ENCODE data around the gene TMEM232.

DNA sequence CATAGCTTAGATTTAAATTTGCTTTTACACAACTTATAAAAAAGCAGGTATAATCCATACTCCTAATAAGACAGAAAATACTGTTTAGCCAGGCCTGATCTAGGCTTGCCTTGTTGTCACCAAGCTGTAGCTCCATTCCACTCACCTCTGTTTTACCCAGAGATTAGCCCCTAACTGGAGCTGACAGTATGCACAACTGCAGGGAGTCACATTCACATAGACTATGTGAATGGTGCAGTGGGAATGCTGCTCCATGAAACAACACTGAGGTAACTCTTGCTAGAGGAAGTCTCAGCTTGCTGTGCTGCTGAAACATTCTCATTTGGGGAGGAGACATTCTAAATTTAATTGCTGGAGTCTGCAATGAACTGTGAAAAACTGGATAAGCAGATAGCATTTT is 209.1 kb downstream of the TMEM232 start:
- TF ChIP-seq POLR2AphosphoS5 (IDR thresholded peaks at IDR 0.05; ENCODE audit: low read depth, low read length) (no peak), PAX5 (IDR thresholded peaks at IDR 0.05; ENCODE audit: insufficient read depth, low read length, severe bottlenecking) (no peak)
